ENCODE measurements around the gene KCNMB2.

The KCNMB2 gene

GRCh38 chr3:178625053-178625600, 88.9 kb downstream of the KCNMB2 start:
- DNase-seq (ENCODE audit: low read depth, low spot score): no peak
- no peak for TF ChIP-seq POLR2AphosphoS5 (IDR thresholded peaks at IDR 0.05; ENCODE audit: borderline replicate concordance, low read depth, low read length)
- Histone ChIP-seq H3K9me3 (ENCODE audit: low read depth, low read length) (no peaks in the 10 kb centered on the region), H3K27ac (no peak overlapping the region), H3K9ac (ENCODE audit: insufficient read length) (no peak overlapping the region), H3K36me3 (ENCODE audit: insufficient read depth, low read length) (no peaks in the 10 kb centered on the region), H3K4me3 (no peak overlapping the region)

GRCh38 chr3:178628037-178628436, 91.8 kb downstream of the KCNMB2 start:
- Histone ChIP-seq H3K9me3 (ENCODE audit: low read depth, low read length) (no peaks in the 10 kb centered on the region), H3K9ac (ENCODE audit: insufficient read length) (no peak overlapping the region), H3K27ac (no peak overlapping the region), H3K36me3 (ENCODE audit: insufficient read depth, low read length) (no peaks in the 10 kb centered on the region), H3K4me3 (no peak overlapping the region)
- no peak for DNase-seq (ENCODE audit: low read depth, low spot score)
- TF ChIP-seq POLR2AphosphoS5 (IDR thresholded peaks at IDR 0.05; ENCODE audit: borderline replicate concordance, low read depth, low read length) (no peak), EZH2 (IDR thresholded peaks at IDR 0.05) (no peak), FOXP2 (optimal IDR thresholded peaks at IDR 0.05; ENCODE audit: control extremely low read depth, extremely low read length, insufficient read depth) (no peak)

GRCh38 chr3:178629430-178630178, 93.4 kb downstream of the KCNMB2 start:
- H3K27ac ChIP-seq: no peak overlapping the region
- no peak for TF ChIP-seq EZH2 (IDR thresholded peaks at IDR 0.05)
- no peak for TF ChIP-seq POLR2AphosphoS5 (IDR thresholded peaks at IDR 0.05; ENCODE audit: borderline replicate concordance, low read depth, low read length)
- no peak for TF ChIP-seq FOXP2 (optimal IDR thresholded peaks at IDR 0.05; ENCODE audit: control extremely low read depth, extremely low read length, insufficient read depth)
- no peak for DNase-seq (ENCODE audit: low read depth, low spot score)
- H3K9me3 ChIP-seq (ENCODE audit: low read depth, low read length): no peaks in the 10 kb centered on the region
- H3K36me3 ChIP-seq (ENCODE audit: insufficient read depth, low read length): no peaks in the 10 kb centered on the region
- H3K4me3 ChIP-seq: no peak overlapping the region
- no peak overlapping the region for H3K9ac ChIP-seq (ENCODE audit: insufficient read length)

GRCh38 chr3:178631950-178632349, 95.7 kb downstream of the KCNMB2 start:
- TF ChIP-seq EZH2 (IDR thresholded peaks at IDR 0.05): no peak
- no peak for TF ChIP-seq FOXP2 (optimal IDR thresholded peaks at IDR 0.05; ENCODE audit: control extremely low read depth, extremely low read length, insufficient read depth)
- H3K4me3 ChIP-seq: no peak overlapping the region
- H3K9ac ChIP-seq (ENCODE audit: insufficient read length): no peak overlapping the region
- DNase-seq (ENCODE audit: low read depth, low spot score): no peak
- no peaks in the 10 kb centered on the region for H3K9me3 ChIP-seq (ENCODE audit: low read depth, low read length)
- H3K27ac ChIP-seq: no peak overlapping the region
- H3K36me3 ChIP-seq (ENCODE audit: insufficient read depth, low read length): no peaks in the 10 kb centered on the region

DNA sequence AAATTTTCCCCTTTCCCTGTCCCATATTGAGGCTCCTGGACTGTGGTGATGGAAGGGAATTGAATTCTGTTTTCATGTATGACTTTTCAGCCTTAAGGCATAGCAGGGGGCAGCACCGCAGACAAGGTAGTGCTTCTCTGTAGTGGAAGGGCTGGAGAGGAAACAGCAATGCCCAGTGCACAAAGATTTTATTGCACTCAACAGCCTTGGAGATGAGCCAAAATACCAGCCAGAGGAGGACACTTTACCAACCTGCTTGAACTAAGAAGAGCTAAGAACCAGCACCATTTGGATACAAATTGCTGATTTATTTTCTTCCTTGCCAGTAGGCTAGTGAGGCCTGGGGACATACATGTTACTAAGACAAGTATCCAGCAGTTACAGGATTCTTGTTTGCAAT, 98.7 kb downstream of the KCNMB2 start:
- no peak overlapping the region for H3K4me3 ChIP-seq
- H3K27ac ChIP-seq: no peak overlapping the region
- H3K9ac ChIP-seq (ENCODE audit: insufficient read length): no peak overlapping the region
- no peak for DNase-seq (ENCODE audit: low read depth, low spot score)
- TF ChIP-seq EZH2 (IDR thresholded peaks at IDR 0.05) (no peak), FOXP2 (optimal IDR thresholded peaks at IDR 0.05; ENCODE audit: control extremely low read depth, extremely low read length, insufficient read depth) (no peak), POLR2AphosphoS5 (IDR thresholded peaks at IDR 0.05; ENCODE audit: borderline replicate concordance, low read depth, low read length) (no peak)
- no peaks in the 10 kb centered on the region for H3K9me3 ChIP-seq (ENCODE audit: low read depth, low read length)
- H3K36me3 ChIP-seq (ENCODE audit: insufficient read depth, low read length): no peaks in the 10 kb centered on the region

DNA sequence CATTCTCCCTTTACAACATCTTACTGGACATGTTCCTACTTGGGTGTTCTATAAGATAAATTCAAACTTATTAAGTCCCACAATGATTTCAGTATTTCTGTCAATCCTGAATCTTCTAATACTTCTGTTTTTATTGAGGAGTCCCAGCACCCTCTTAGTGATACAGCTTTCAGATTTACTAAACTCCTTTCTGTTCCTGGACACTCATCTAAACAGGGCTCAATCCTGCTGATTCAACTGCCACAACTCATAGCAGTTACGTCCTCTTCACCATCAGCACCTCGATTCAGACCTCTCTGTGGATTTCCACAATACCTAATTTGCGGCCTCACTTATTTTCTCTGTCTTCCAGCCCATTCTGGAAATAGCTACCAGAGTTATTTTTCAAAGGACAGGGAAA, 101.6 kb downstream of the KCNMB2 start:
- TF ChIP-seq POLR2AphosphoS5 (IDR thresholded peaks at IDR 0.05; ENCODE audit: borderline replicate concordance, low read depth, low read length) (no peak), EZH2 (IDR thresholded peaks at IDR 0.05) (no peak), FOXP2 (optimal IDR thresholded peaks at IDR 0.05; ENCODE audit: control extremely low read depth, extremely low read length, insufficient read depth) (no peak)
- H3K27ac ChIP-seq: no peak overlapping the region
- DNase-seq (ENCODE audit: low read depth, low spot score): no peak
- H3K9me3 ChIP-seq (ENCODE audit: low read depth, low read length): no peaks in the 10 kb centered on the region
- no peaks in the 10 kb centered on the region for H3K36me3 ChIP-seq (ENCODE audit: insufficient read depth, low read length)
- H3K9ac ChIP-seq (ENCODE audit: insufficient read length): no peak overlapping the region
- H3K4me3 ChIP-seq: no peak overlapping the region

DNA sequence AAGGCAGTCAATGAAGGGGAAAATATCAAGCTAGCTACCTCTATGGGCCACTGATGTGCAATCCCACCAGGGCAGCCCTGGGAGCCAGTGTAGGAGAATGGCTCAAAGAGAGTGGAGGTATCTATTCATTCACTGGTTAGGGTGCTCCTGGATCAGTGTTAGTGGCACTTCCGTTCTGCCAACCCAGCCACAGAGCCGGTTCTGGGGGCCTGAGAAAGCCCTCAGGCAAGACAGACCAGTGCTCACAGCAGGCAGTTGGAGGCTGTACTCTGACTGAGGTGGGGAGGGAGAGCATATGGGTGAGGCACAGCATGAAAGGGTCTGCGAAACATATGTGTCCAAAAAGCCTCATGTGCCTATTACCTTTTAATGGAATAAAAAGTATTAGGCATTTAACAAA, 109.3 kb downstream of the KCNMB2 start:
- Histone ChIP-seq H3K9me3 (ENCODE audit: low read depth, low read length) (no peaks in the 10 kb centered on the region), H3K36me3 (ENCODE audit: insufficient read depth, low read length) (no peaks in the 10 kb centered on the region), H3K4me3 (no peak overlapping the region), H3K9ac (ENCODE audit: insufficient read length) (no peak overlapping the region), H3K27ac (no peak overlapping the region)
- DNase-seq (ENCODE audit: low read depth, low spot score): no peak
- TF ChIP-seq POLR2AphosphoS5 (IDR thresholded peaks at IDR 0.05; ENCODE audit: borderline replicate concordance, low read depth, low read length) (no peak), EZH2 (IDR thresholded peaks at IDR 0.05) (no peak), FOXP2 (optimal IDR thresholded peaks at IDR 0.05; ENCODE audit: control extremely low read depth, extremely low read length, insufficient read depth) (no peak)

- no peak for DNase-seq (ENCODE audit: low read depth, low spot score)
- Histone ChIP-seq H3K4me3 (no peak overlapping the region), H3K36me3 (ENCODE audit: insufficient read depth, low read length) (no peaks in the 10 kb centered on the region), H3K27ac (no peak overlapping the region), H3K9ac (ENCODE audit: insufficient read length) (no peak overlapping the region), H3K9me3 (ENCODE audit: low read depth, low read length) (no peaks in the 10 kb centered on the region)
- TF ChIP-seq EZH2 (IDR thresholded peaks at IDR 0.05): no peak
- no peak for TF ChIP-seq POLR2AphosphoS5 (IDR thresholded peaks at IDR 0.05; ENCODE audit: borderline replicate concordance, low read depth, low read length)
- TF ChIP-seq FOXP2 (optimal IDR thresholded peaks at IDR 0.05; ENCODE audit: control extremely low read depth, extremely low read length, insufficient read depth): no peak
These were observed 110.1 kb downstream of the KCNMB2 start for GRCh38 chr3:178646186-178646862.

Data from SK-N-MC (cell line).